ENCODE results near the gene SNX8.
"Not testable (repeated sequence)": the region's sequence is repeated elsewhere in the genome, so short reads cannot be mapped to it uniquely, and the experiment has no call there.

DNA sequence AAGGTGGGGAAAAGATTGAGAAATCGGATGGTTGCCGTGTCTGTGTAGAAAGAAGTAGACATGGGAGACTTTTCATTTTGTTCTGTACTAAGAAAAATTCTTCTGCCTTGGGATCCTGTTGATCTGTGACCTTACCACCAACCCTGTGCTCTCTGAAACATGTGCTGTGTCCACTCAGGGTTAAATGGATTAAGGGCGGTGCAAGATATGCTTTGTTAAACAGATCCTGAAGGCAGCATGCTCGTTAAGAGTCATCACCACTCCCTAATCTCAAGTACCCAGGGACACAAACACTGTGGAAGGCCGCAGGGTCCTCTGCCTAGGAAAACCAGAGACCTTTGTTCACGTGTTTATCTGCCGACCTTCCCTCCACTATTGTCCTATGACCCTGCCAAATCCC lies 10.7 kb downstream of the SNX8 start:
- TF ChIP-seq, protein P1, sequence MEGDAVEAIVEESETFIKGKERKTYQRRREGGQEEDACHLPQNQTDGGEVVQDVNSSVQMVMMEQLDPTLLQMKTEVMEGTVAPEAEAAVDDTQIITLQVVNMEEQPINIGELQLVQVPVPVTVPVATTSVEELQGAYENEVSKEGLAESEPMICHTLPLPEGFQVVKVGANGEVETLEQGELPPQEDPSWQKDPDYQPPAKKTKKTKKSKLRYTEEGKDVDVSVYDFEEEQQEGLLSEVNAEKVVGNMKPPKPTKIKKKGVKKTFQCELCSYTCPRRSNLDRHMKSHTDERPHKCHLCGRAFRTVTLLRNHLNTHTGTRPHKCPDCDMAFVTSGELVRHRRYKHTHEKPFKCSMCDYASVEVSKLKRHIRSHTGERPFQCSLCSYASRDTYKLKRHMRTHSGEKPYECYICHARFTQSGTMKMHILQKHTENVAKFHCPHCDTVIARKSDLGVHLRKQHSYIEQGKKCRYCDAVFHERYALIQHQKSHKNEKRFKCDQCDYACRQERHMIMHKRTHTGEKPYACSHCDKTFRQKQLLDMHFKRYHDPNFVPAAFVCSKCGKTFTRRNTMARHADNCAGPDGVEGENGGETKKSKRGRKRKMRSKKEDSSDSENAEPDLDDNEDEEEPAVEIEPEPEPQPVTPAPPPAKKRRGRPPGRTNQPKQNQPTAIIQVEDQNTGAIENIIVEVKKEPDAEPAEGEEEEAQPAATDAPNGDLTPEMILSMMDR (IDR thresholded peaks at IDR 0.05): not testable (repeated sequence)
- TF ChIP-seq RAD21 (conservative IDR thresholded peaks at IDR 0.05 in 1 of 2, IDR thresholded peaks at IDR 0.05 in 1 of 2); RFX5 (IDR thresholded peaks at IDR 0.05); HDAC2 (IDR thresholded peaks at IDR 0.05); POLR2A (IDR thresholded peaks at IDR 0.05; ENCODE audit: low read length); POLR2AphosphoS2 (conservative IDR thresholded peaks at IDR 0.05; ENCODE audit: low read length); PHF8 (IDR thresholded peaks at IDR 0.05; ENCODE audit: borderline replicate concordance, low read depth); MAX (IDR thresholded peaks at IDR 0.05); REST (IDR thresholded peaks at IDR 0.05); EP300 (IDR thresholded peaks at IDR 0.05); JUN (IDR thresholded peaks at IDR 0.05); NFE2L2 (conservative IDR thresholded peaks at IDR 0.05; ENCODE audit: low read length); CHD2 (IDR thresholded peaks at IDR 0.05; ENCODE audit: low read length, partially characterized antibody): not testable (repeated sequence)

Data from A549 (cell line).